WI38 (cell line): ENCODE data around the gene FKBP6.

Experiments used
- H3K4me3 ChIP-seq: 2 replicates; pipeline ENCODE4 v1.5.1; 2011; ENCODE audit warnings: low read depth, mild to moderate bottlenecking, control low read depth, low read length
- CTCF ChIP-seq: IDR thresholded peaks from 2 replicates; pipeline ENCODE4 v1.5.1; 2012; ENCODE audit warnings: low read depth, mild to moderate bottlenecking, control low read depth, low read length

FKBP6 gene

GRCh38 chr7:73340514-73340913 lies 12.6 kb downstream of the FKBP6 start:
- no peak overlapping the region for H3K4me3 ChIP-seq
- TF ChIP-seq CTCF, result no peak

- no peak overlapping the region for H3K4me3 ChIP-seq
- no peak for TF ChIP-seq CTCF
Observed at GRCh38 chr7:73341877-73342276, 13.9 kb downstream of the FKBP6 start.

GRCh38 chr7:73342645-73343044 lies 14.7 kb downstream of the FKBP6 start:
- H3K4me3 ChIP-seq, result peak overlapping the region; percentile 27; the same call in 1 of the 2 replicates
- peak; percentile 74 for TF ChIP-seq CTCF

- TF ChIP-seq CTCF, result no peak
- H3K4me3 ChIP-seq, result no peak overlapping the region
Observed at GRCh38 chr7:73343671-73344380, 15.9 kb downstream of the FKBP6 start.

GRCh38 chr7:73345538-73345937 lies 17.6 kb downstream of the FKBP6 start:
- TF ChIP-seq CTCF, result no peak
- H3K4me3 ChIP-seq, result no peak overlapping the region

GRCh38 chr7:73345951-73346350 lies 18.0 kb downstream of the FKBP6 start:
- no peak for TF ChIP-seq CTCF
- H3K4me3 ChIP-seq, result no peak overlapping the region

GRCh38 chr7:73349763-73350162 lies 21.8 kb downstream of the FKBP6 start:
- H3K4me3 ChIP-seq, result no peak overlapping the region
- TF ChIP-seq CTCF, result no peak
